GM12878 (cell line): ENCODE data around the gene CYTH2. TPM values are rescaled to one million over a fixed set of nuclear protein-coding genes. Genes with fewer than 3 reads are reported as not detected.

ENCODE experiments used
- E2F4 ChIP-seq: IDR thresholded peaks from 2 replicates; pipeline ENCODE4 v1.6.1; 2012; ENCODE audit warnings: low read depth, low read length, improper control_type of control experiment
- EP300 ChIP-seq, 2 experiments: fragments of 150-350 bp in 1 of 2; IDR thresholded peaks; 2 replicates each; pipeline ENCODE4 v1.6.1; 2011 to 2012; ENCODE audit warnings: low read depth in 2 of 2, low read length in 2 of 2, borderline replicate concordance in 1 of 2, improper control_type of control experiment in 1 of 2, inconsistent platforms in 1 of 2; ENCODE audit not compliant: control insufficient read depth in 1 of 2
- GABPA ChIP-seq: IDR thresholded peaks from 2 replicates; pipeline ENCODE4 v1.6.1; 2014; ENCODE audit warnings: antibody characterized with exemption, low read depth, mild to moderate bottlenecking, inconsistent platforms
- HCFC1 ChIP-seq: fragments of 150-350 bp; IDR thresholded peaks from 2 replicates; pipeline ENCODE4 v1.6.1; 2014; ENCODE audit warnings: low read length
- IRF4 ChIP-seq: IDR thresholded peaks from 2 replicates; pipeline ENCODE4 v1.6.1; 2011; ENCODE audit warnings: low read depth, low read length
- KAT2A ChIP-seq: conservative IDR thresholded peaks from 2 replicates; pipeline ENCODE4 v1.6.1; 2011; ENCODE audit warnings: low read depth, low read length; ENCODE audit not compliant: control insufficient read depth
- MXI1 ChIP-seq: fragments of 150-350 bp; IDR thresholded peaks from 2 replicates; pipeline ENCODE4 v1.6.1; 2011; ENCODE audit warnings: low read depth, mild to moderate bottlenecking, inconsistent platforms, low read length, improper control_type of control experiment
- NFXL1 ChIP-seq: fragments of 450-650 bp; IDR thresholded peaks from 2 replicates; pipeline ENCODE4 v1.6.1; 2017; ENCODE audit warnings: antibody characterized with exemption, mild to moderate bottlenecking, borderline replicate concordance
- POLR2AphosphoS5 ChIP-seq: IDR thresholded peaks from 2 replicates; pipeline ENCODE4 v1.6.1; 2011; ENCODE audit warnings: mild to moderate bottlenecking, low read length, inconsistent platforms
- POU2F2 ChIP-seq: IDR thresholded peaks from 3 replicates; pipeline ENCODE4 v1.6.1; 2011; ENCODE audit warnings: low read depth, mild to moderate bottlenecking, low read length, borderline replicate concordance
- RAD21 ChIP-seq: IDR thresholded peaks from 2 replicates; pipeline ENCODE4 v1.6.1; 2011; ENCODE audit warnings: mild to moderate bottlenecking, low read depth, low read length, moderate library complexity; ENCODE audit not compliant: insufficient read depth
- RFX5 ChIP-seq: IDR thresholded peaks from 2 replicates; pipeline ENCODE4 v1.6.1; 2011; ENCODE audit warnings: low read depth, low read length, improper control_type of control experiment
- SIN3A ChIP-seq: IDR thresholded peaks from 2 replicates; pipeline ENCODE4 v1.6.1; 2012; ENCODE audit warnings: low read depth, low read length, improper control_type of control experiment
- SMAD5 ChIP-seq: IDR thresholded peaks from 2 replicates; pipeline ENCODE4 v1.6.1; 2016; ENCODE audit warnings: antibody characterized with exemption, low read depth
- STAT1 ChIP-seq: fragments of 450-650 bp; conservative IDR thresholded peaks from 2 replicates; pipeline ENCODE4 v1.6.1; 2014; ENCODE audit warnings: antibody characterized with exemption, mild to moderate bottlenecking
- TCF7 ChIP-seq: IDR thresholded peaks from 2 replicates; pipeline ENCODE4 v1.6.1; 2014; ENCODE audit warnings: antibody characterized with exemption, borderline replicate concordance
- YY1 ChIP-seq: IDR thresholded peaks from 2 replicates; pipeline ENCODE4 v1.6.1; 2011; ENCODE audit warnings: low read depth, mild to moderate bottlenecking, low read length
- ZBTB4 ChIP-seq: fragments of 450-650 bp; formaldehyde crosslinking; IDR thresholded peaks from 2 replicates; pipeline ENCODE4 v1.4.0; 2022; ENCODE audit warnings: mild to moderate bottlenecking, moderate library complexity
- ZNF384 ChIP-seq: IDR thresholded peaks from 2 replicates; pipeline ENCODE4 v1.6.1; 2012; ENCODE audit warnings: low read depth, mild to moderate bottlenecking, low read length, improper control_type of control experiment, borderline replicate concordance
- polyA plus RNA-seq, 11 experiments: library from polyadenylated mRNA; depleted of rRNA in 4 of 11; unstranded in 6 of 11; stranded (reverse) in 5 of 11; fragments of >200 nt; fragmentation: Nextera tagmentation in 4 of 11; fragmentation: Illumina TruSeq in 1 of 11; extraction: Ambion mirVana in 4 of 11; extraction: Trizol in 1 of 11; gene quantifications; 1 replicate in 1 of 11; 2 replicates in 10 of 11; pipeline versions ENCODE4 v1.2.1 to v1.2.3, GENCODE V29; 2011 to 2016; ENCODE audit warnings: inconsistent platforms in 2 of 11, missing spikeins in 2 of 11, low read depth in 1 of 11
- total RNA-seq, 4 experiments: library from RNA; depleted of rRNA in 3 of 4; stranded (reverse); fragments of >200 nt in 3 of 4; fragmentation: Illumina TruSeq in 1 of 4; extraction: Trizol in 1 of 4; gene quantifications; 2 replicates each; pipeline versions ENCODE4 v1.2.1 to v1.2.3, GENCODE V29; 2013 to 2021
- TF ChIP-seq, protein P1 (sequence below): fragments of 450-650 bp; conservative IDR thresholded peaks from 2 replicates; pipeline ENCODE4 v1.6.1; 2017; ENCODE audit warnings: mild to moderate bottlenecking, moderate library complexity
- TF ChIP-seq, protein P2 (sequence below): fragments of 450-650 bp; IDR thresholded peaks from 2 replicates; pipeline ENCODE4 v1.6.1; 2016; ENCODE audit warnings: mild to moderate bottlenecking

Gene CYTH2
- total and polyA plus RNA-seq, 10 of the 15 experiments (the other 5 are each of a cell fraction or from before 2014, with no cell fraction given) = 1.3 to 31.9 (median 22.2) TPM

DNA sequence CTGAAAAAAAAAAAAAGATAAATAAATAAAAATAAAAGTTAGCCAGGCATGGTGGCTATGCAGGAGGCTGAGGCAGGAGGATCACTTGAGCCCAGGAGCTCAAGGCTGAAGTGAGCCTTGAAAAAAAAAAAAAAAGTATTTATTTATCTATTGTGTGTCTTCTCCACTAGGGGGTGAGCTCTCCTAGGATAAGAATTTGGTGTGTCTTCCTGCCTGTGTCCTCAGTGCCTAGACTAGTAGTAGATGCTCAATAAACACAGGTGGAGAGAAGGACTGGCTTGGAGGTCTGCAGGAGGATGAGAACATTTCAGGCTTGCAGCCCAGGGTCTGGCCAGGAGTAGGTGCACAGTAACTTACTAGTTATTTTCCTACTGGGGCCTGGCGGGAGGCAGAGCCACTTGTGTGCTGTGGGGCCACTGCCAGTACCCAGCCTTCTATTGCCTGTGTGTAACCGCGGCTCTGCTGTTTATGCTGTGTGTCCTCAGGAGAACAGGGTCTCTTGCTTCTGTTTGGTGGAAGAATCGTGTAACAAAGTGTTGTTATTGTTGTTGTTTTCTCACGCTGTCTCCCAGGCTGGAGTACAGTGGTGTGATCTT is 37.1 kb downstream of the CYTH2 start (continued):
- TF ChIP-seq E2F4 (no peak), SMAD5 (no peak), POU2F2 (no peak), YY1 (0 out of 2 replicates have a peak, but pooled peaks have one; percentile 15), POLR2AphosphoS5 (no peak), ZBTB4 (CRISPR knock-in tag) (no peak), KAT2A (no peak), NFXL1 (no peak), SIN3A (no peak), HCFC1 (no peak), EP300 (IDR thresholded peaks at IDR 0.05; ENCODE audit: borderline replicate concordance in 1 of 2, control insufficient read depth in 1 of 2, low read depth in 2 of 2, low read length in 2 of 2) (no peak), IRF4 (no peak), TCF7 (no peak), STAT1 (no peak), MXI1 (no peak), ZNF384 (peak; percentile 95), RAD21 (peak; percentile 83), RFX5 (no peak), GABPA (no peak)
- TF ChIP-seq, protein P1, sequence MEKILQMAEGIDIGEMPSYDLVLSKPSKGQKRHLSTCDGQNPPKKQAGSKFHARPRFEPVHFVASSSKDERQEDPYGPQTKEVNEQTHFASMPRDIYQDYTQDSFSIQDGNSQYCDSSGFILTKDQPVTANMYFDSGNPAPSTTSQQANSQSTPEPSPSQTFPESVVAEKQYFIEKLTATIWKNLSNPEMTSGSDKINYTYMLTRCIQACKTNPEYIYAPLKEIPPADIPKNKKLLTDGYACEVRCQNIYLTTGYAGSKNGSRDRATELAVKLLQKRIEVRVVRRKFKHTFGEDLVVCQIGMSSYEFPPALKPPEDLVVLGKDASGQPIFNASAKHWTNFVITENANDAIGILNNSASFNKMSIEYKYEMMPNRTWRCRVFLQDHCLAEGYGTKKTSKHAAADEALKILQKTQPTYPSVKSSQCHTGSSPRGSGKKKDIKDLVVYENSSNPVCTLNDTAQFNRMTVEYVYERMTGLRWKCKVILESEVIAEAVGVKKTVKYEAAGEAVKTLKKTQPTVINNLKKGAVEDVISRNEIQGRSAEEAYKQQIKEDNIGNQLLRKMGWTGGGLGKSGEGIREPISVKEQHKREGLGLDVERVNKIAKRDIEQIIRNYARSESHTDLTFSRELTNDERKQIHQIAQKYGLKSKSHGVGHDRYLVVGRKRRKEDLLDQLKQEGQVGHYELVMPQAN = no peak
- TF ChIP-seq, protein P2, sequence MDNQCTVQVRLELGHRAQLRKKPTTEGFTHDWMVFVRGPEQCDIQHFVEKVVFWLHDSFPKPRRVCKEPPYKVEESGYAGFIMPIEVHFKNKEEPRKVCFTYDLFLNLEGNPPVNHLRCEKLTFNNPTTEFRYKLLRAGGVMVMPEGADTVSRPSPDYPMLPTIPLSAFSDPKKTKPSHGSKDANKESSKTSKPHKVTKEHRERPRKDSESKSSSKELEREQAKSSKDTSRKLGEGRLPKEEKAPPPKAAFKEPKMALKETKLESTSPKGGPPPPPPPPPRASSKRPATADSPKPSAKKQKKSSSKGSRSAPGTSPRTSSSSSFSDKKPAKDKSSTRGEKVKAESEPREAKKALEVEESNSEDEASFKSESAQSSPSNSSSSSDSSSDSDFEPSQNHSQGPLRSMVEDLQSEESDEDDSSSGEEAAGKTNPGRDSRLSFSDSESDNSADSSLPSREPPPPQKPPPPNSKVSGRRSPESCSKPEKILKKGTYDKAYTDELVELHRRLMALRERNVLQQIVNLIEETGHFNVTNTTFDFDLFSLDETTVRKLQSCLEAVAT = no peak
